Stimulated activated effector memory CD8-positive, alpha-beta T cell treated with anti-CD3 and anti-CD28 coated beads, Interleukin-12 subunit alpha, Interleukin-12 subunit beta, amount 100 ng/mL, for 72 hours (primary cell): ENCODE results near the gene RABGGTA.

Experiments
- ATAC-seq: fragments of 150-1000 bp; cut with Tn5 transposase; 2 replicates; pipeline ENCODE4 v1.10.0; 2021
- DNase-seq, 2 donors: peaks; one replicate each; pipeline ENCODE4 v3.0.0; 2021 to 2022; ENCODE audit warnings: low spot score in 2 of 2
- H3K27ac Mint-ChIP-seq: one replicate; pipeline ENCODE4 v1.8.0; 2022; ENCODE audit warnings: mild to moderate bottlenecking, mixed read lengths
- H3K36me3 Mint-ChIP-seq: one replicate; pipeline ENCODE4 v1.8.0; 2022; ENCODE audit warnings: mild to moderate bottlenecking, mixed read lengths
- H3K4me1 Mint-ChIP-seq: one replicate; pipeline ENCODE4 v1.8.0; 2022; ENCODE audit warnings: mixed read lengths
- H3K4me3 Mint-ChIP-seq: one replicate; pipeline ENCODE4 v1.8.0; 2022; ENCODE audit warnings: mild to moderate bottlenecking, mixed read lengths
- H3K9me3 Mint-ChIP-seq: one replicate; pipeline ENCODE4 v1.8.0; 2022; ENCODE audit warnings: mixed read lengths

Gene RABGGTA

GRCh38 chr14:24271134-24271833 lies at the start of gene RABGGTA:
TSS of gene RABGGTA (minus strand) at chr14:24271597. CDS start at chr14:24271115, 482 bp downstream.
- peak within 1 kb of the TSS; percentile 91 for H3K27ac Mint-ChIP-seq
- peak within 1 kb of the TSS; percentile 79 for H3K4me3 Mint-ChIP-seq
- peak; percentile 92 for ATAC-seq
- H3K4me1 Mint-ChIP-seq, result peaks cover 53% of the 10 kb centered on the region
- DNase-seq, result peak; percentile 78 to 93
- no peaks in the 10 kb centered on the region for H3K9me3 Mint-ChIP-seq
- H3K36me3 Mint-ChIP-seq, result peaks cover 28% of the 10 kb centered on the region

GRCh38 chr14:24317141-24317928 lies 45.9 kb upstream of the RABGGTA start:
- ATAC-seq (no peak), DNase-seq (no peak)
- H3K27ac Mint-ChIP-seq, result peak overlapping the region; percentile 65
- peaks cover 2% of the 10 kb centered on the region for H3K36me3 Mint-ChIP-seq
- H3K4me3 Mint-ChIP-seq, result no peak overlapping the region
- H3K9me3 Mint-ChIP-seq, result no peaks in the 10 kb centered on the region
- H3K4me1 Mint-ChIP-seq, result peaks cover 46% of the 10 kb centered on the region

GRCh38 chr14:24316597-24316950 lies 45.2 kb upstream of the RABGGTA start:
- Mint-ChIP-seq H3K4me3 (no peak overlapping the region), H3K4me1 (peaks cover 51% of the 10 kb centered on the region), H3K27ac (peak overlapping the region; percentile 65), H3K9me3 (no peaks in the 10 kb centered on the region), H3K36me3 (peaks cover 7% of the 10 kb centered on the region)
- DNase-seq (no peak), ATAC-seq (no peak)

- Mint-ChIP-seq H3K4me3 (no peak overlapping the region), H3K4me1 (peaks cover 52% of the 10 kb centered on the region), H3K9me3 (no peaks in the 10 kb centered on the region), H3K36me3 (peaks cover 7% of the 10 kb centered on the region), H3K27ac (peak overlapping the region; percentile 65)
- DNase-seq (no peak), ATAC-seq (no peak)
These were observed 44.6 kb upstream of the RABGGTA start for GRCh38 chr14:24315807-24316596.

- Mint-ChIP-seq H3K4me3 (no peak overlapping the region), H3K36me3 (peaks cover 9% of the 10 kb centered on the region), H3K4me1 (peaks cover 54% of the 10 kb centered on the region), H3K27ac (peak overlapping the region; percentile 92), H3K9me3 (no peaks in the 10 kb centered on the region)
- DNase-seq, result no peak
- ATAC-seq, result no peak
These were observed 43.9 kb upstream of the RABGGTA start for GRCh38 chr14:24315243-24315806.

- DNase-seq (no peak), ATAC-seq (no peak)
- Mint-ChIP-seq H3K9me3 (no peaks in the 10 kb centered on the region), H3K4me1 (peaks cover 62% of the 10 kb centered on the region), H3K4me3 (peak overlapping the region; percentile 80), H3K36me3 (peaks cover 15% of the 10 kb centered on the region), H3K27ac (peak overlapping the region; percentile 92)
These were observed 43.2 kb upstream of the RABGGTA start for GRCh38 chr14:24314377-24315193.

- Mint-ChIP-seq H3K27ac (peak overlapping the region; percentile 92), H3K36me3 (peaks cover 15% of the 10 kb centered on the region), H3K4me1 (peaks cover 68% of the 10 kb centered on the region), H3K9me3 (no peaks in the 10 kb centered on the region), H3K4me3 (peak overlapping the region; percentile 80)
- no peak for ATAC-seq
- no peak for DNase-seq
These were observed 42.5 kb upstream of the RABGGTA start for GRCh38 chr14:24313913-24314312.

GRCh38 chr14:24312736-24313507 lies 41.5 kb upstream of the RABGGTA start:
- peak overlapping the region; percentile 80 for H3K4me3 Mint-ChIP-seq
- no peak for ATAC-seq
- peaks cover 76% of the 10 kb centered on the region for H3K4me1 Mint-ChIP-seq

GRCh38 chr14:24311837-24312615 lies 40.6 kb upstream of the RABGGTA start:
- Mint-ChIP-seq H3K27ac (peak overlapping the region; percentile 92), H3K4me3 (peak overlapping the region; percentile 80), H3K9me3 (no peaks in the 10 kb centered on the region), H3K36me3 (peaks cover 32% of the 10 kb centered on the region), H3K4me1 (peaks cover 78% of the 10 kb centered on the region)
- DNase-seq (no peak), ATAC-seq (no peak)

More at GRCh38 chr14:24312736-24313507, 41.5 kb upstream of the RABGGTA start:
- H3K36me3 Mint-ChIP-seq, result peaks cover 23% of the 10 kb centered on the region
- DNase-seq, result peak in 1 of 2 donors; percentile 56
- no peaks in the 10 kb centered on the region for H3K9me3 Mint-ChIP-seq
- H3K27ac Mint-ChIP-seq, result peak overlapping the region; percentile 92

- peak within 1 kb of the TSS; percentile 92 for H3K27ac Mint-ChIP-seq
- H3K4me3 Mint-ChIP-seq, result peak within 1 kb of the TSS; percentile 80
- H3K4me1 Mint-ChIP-seq, result peaks cover 77% of the 10 kb centered on the region
- peak; percentile 89 for ATAC-seq
- peaks cover 43% of the 10 kb centered on the region for H3K36me3 Mint-ChIP-seq
- no peaks in the 10 kb centered on the region for H3K9me3 Mint-ChIP-seq
- peak; percentile 56 to 85 for DNase-seq
These were observed 39.5 kb upstream of the RABGGTA start, which contains the start of gene LTB4R for GRCh38 chr14:24310646-24311604. TSS of gene LTB4R (plus strand) at chr14:24311502. CDS start at chr14:24315652, 4,150 bp downstream.

- DNase-seq (no peak), ATAC-seq (no peak)
- H3K4me1 Mint-ChIP-seq, result peaks cover 71% of the 10 kb centered on the region
- H3K9me3 Mint-ChIP-seq, result no peaks in the 10 kb centered on the region
- peak overlapping the region; percentile 84 for H3K27ac Mint-ChIP-seq
- H3K36me3 Mint-ChIP-seq, result peaks cover 50% of the 10 kb centered on the region
- H3K4me3 Mint-ChIP-seq, result peak overlapping the region; percentile 80
These were observed 38.9 kb upstream of the RABGGTA start for GRCh38 chr14:24310265-24310645.

- ATAC-seq, result no peak
- peak within 1 kb of the TSS; percentile 80 for H3K4me3 Mint-ChIP-seq
These were observed 38.3 kb upstream of the RABGGTA start, which contains the start of gene LTB4R2 for GRCh38 chr14:24309538-24310264. TSS of gene LTB4R2 (plus strand) at chr14:24310140. CDS start at chr14:24310665, 525 bp downstream.

More at GRCh38 chr14:24309538-24310264, 38.3 kb upstream of the RABGGTA start, which contains the start of gene LTB4R2:
- Mint-ChIP-seq H3K27ac (peak within 1 kb of the TSS; percentile 84), H3K36me3 (peaks cover 55% of the 10 kb centered on the region), H3K4me1 (peaks cover 72% of the 10 kb centered on the region), H3K9me3 (no peaks in the 10 kb centered on the region)
- DNase-seq, result no peak
